Activated CD8-positive, alpha-beta memory T cell treated with anti-CD3 and anti-CD28 coated beads for 48 hours (primary cell): ENCODE data around the gene NDUFA12.
"Not testable (repeated sequence)": the region's sequence is repeated elsewhere in the genome, so short reads cannot be mapped to it uniquely, and the experiment has no call there.

Source experiments
- DNase-seq, 3 experiments: peaks; one replicate each; pipeline ENCODE4 v3.0.0-alpha.2; 2020; ENCODE audit warnings: low read depth in 2 of 3, low spot score in 2 of 3

Gene NDUFA12

GRCh38 chr12:95003213-95003920, at the start of gene NDUFA12:
TSS of gene NDUFA12 (minus strand) at chr12:95003697. CDS start at chr12:95003680, 17 bp downstream.
- DNase-seq, result peak; percentile 85 to 89 (median 88)

DNA sequence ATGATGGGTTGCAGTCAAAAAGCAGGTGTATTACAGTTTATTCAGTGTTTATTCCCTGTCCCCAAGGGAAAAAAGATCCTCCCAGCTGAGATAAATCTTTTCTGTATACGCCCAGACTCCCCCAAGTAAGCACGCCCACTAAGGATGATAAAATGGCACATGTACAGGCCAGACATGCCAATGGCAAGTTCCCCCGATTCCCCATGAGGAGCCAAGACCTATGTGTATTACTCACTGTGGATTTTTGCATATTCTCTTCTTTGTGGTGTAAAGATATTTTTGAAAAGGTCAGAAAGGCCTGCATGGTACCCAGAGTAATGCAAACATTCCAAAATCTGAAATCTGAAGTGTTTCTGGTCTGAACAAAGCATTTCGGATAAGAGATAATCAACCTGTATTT, 47.7 kb upstream of the NDUFA12 start:
- DNase-seq, result no peak

DNA sequence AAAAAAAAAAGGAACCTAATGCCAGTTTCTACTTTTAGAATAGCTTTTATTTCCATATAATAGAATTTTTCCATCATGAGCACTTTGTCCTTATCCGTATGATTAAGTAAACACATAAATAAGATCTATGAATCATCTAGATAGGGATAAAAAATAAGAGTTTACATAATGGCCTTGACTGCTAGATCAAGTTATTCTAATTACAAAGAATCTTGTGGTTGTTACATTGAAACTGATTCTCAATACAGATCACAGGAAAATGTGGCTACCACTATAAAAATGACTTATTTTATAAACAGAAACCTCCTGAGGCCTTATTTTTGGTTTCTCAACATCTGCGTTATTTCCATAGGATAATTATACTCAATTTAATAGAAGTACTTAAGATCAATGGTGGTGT, 34.4 kb upstream of the NDUFA12 start:
- DNase-seq, result no peak

GRCh38 chr12:95034750-95035149, 31.3 kb upstream of the NDUFA12 start:
- no peak for DNase-seq

DNA sequence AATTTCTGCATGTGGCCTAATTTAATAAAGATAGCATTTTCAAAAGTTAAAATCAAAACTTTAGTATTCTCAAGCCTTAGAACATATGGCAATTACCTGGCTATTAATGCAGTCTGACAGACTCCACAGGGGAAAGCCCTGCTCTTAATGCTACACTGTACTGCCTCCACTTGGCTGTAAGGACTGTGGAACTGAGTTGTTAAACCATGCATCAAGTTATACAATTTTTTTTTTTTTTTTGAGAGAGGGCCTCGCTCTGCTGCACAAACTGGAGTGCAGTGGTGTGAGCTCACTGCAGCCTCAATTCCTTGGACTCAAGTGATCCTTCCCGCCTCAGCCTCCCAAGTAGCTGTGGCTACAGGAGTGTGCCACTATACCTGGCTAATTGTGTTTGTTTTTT, 19.0 kb upstream of the NDUFA12 start:
- no peak for DNase-seq

GRCh38 chr12:95017482-95017881, 14.0 kb upstream of the NDUFA12 start:
- DNase-seq, result no peak

DNA sequence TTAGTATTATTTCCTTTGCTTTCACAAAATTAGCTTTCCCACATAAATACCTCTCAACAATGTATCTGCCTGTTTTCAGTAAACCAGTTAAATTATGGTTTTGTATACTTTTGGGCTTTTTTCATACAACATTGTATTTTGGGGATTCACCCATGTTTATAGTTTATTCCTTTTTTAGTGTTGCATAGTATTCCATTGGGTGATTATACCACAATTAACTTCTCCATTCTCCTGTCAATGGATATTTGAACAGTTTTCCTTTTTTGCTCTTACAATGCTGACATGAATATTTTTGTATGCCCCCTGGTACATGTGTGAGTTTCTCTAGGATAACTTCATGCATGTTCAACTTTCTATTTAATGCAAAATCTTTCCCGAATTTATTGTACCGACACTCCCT, 12.6 kb upstream of the NDUFA12 start:
- no peak for DNase-seq

DNA sequence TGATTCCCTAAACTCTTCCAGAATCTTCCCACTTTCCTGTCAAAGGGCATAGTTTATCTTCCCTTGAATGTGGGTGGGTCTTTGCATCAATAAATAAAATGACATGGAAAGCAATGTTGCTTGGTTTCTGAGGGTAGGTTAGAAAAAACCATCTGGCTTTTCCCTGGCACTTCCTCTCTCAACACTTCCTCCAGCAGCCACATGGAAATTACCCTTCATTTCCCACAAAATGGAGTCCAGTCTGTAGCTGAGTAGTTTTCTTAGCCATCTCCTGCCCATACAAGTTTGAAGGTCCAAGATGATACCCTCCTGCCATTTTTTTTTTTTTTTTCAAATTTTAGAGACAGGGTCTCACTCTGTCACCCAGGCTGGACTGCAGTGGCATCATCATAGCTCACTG, 11.1 kb upstream of the NDUFA12 start:
- DNase-seq, result no peak

GRCh38 chr12:95006206-95006605, 2.7 kb upstream of the NDUFA12 start:
- no peak for DNase-seq

DNA sequence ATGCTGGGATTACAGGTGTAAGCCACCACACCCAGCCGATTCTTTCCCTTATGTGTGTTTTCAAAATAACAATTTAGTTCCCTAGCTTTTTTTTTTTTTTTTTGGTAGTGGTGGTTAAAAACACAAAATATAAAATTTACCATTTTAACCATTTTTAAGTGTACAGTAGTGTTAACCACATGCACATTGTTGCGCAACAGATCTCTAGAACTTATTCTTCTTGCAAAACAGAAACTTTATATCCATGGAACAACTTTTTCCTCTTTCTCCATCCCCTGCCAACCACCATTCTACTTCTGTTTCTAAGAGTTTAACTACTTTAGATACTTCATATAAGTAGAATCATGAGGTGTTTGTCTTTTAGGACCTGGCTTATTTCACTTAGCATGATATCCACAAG, 1.1 kb upstream of the NDUFA12 start:
- no peak for DNase-seq

GRCh38 chr12:95003921-95004272, 400 bp upstream of the NDUFA12 start:
- no peak for DNase-seq

- DNase-seq, result no peak
Observed at GRCh38 chr12:95002754-95003153, 743 bp downstream of the NDUFA12 start.

DNA sequence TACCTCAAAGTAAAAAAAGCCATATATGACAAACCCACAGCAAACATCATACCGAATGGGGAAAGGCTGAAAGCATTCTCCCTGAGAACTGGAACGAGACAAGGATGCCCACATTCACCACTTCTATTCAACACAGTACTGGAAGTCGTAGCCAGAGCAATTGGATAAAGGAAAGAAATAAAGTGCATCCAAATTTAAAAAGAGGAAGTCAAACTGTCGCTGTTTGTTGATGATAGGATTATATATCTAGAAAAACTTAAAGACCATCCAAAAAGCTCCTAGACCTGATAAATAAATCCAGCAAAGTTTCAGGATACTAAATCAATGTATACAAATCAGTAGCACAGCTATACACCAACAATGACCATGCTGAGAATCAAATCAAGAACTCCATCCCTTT, 5.2 kb downstream of the NDUFA12 start:
- DNase-seq, result no peak

GRCh38 chr12:94997726-94998125, 5.8 kb downstream of the NDUFA12 start:
- DNase-seq, result no peak

DNA sequence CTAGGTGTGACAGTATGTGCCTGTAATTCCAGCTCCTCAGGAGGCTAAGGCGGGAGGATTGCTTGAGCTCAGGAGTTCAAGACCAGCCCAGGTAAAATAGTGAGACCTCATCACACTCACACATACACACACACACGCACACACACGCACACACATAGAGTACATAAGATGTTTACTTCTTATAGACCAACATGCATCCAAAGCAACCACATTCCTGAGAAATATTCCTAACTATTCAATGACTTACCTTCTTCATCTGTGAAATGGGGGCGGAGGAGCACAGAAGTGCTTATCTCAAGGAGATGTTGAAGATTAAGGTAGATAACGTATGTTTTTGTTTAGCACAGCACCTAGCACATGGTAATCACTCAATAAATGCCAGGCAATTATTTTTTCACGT, 6.4 kb downstream of the NDUFA12 start:
- no peak for DNase-seq

DNA sequence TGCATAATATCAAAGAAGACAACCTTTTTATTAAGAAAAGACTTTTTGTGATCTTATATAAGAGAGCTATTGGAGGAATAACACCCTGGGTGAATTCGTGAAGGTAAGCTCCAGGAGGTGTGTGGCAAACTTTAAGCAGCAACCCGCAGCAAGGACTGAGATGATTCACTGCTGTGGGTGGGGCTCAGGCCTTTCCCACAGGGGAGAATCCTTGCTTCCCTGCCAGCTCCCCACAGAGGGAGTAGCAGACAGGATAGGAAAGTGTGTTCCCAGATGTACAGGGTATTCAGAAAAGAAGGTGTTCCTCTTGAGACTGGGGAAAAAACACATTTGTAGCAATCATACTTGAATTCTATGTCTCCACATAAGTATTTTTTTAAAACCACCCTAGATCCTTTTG, 9.2 kb downstream of the NDUFA12 start:
- no peak for DNase-seq

DNA sequence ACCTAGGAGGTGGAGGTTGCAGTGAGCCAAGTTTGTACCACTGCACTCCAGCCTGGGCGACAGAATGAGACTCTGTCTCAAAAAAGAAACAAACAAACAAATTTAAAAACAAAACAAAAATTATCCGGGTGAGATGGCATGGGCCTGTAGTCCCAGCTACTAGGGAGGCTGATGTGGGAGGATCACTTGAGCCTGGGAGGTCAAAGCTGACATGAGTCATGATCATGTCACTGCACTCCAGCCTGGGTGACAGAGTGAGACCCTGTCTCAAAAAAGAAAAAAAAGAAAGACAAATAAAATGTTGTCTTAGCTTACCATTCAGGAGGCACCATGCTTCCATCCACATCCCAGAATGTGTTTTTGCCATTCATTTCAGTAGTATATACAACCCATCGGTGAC, 9.6 kb downstream of the NDUFA12 start:
- not testable (repeated sequence) for DNase-seq

DNA sequence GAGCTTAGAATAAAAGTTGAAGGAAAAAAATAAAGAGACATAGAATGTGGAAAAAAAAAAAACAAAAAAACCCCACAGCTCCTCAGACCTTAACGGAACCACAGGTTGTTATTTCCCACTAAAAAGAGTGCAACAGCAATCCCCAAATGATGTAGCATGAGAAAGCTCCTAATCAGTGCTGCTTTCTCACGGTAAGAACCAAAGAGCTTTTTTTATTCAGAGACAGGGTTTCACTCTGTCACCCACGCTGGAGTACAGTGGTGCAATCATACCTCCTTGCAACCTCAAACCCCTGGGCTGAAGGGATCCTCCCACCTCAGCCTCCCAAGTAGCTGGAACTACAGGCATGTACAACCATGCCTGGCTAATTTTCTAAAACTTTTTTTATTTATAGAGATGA, 13.3 kb downstream of the NDUFA12 start:
- DNase-seq, result no peak

DNA sequence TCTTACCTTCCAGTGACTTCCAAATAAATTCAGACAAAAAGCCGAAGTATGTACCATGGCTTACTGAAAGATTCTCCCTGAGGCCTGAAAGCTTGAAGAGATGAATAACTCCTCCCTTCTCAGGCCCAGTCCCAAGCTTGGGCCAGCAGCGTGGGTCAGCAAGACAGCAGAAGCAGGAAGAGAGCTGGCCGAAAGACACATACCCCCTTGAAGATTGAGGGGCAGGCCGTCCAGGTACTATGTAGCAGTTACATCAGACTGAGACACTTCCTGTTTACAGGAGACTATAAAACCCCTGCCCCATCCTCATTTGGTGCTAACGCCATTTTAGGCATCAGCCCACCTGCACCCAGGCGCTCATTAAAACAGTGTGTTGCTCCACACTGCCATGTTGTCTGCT, 15.0 kb downstream of the NDUFA12 start:
- no peak for DNase-seq

- no peak for DNase-seq
Observed at GRCh38 chr12:94987801-94988200, 15.7 kb downstream of the NDUFA12 start.

GRCh38 chr12:94987076-94987669, 16.3 kb downstream of the NDUFA12 start:
- DNase-seq, result no peak

GRCh38 chr12:94985099-94985498, 18.4 kb downstream of the NDUFA12 start:
- not testable (repeated sequence) for DNase-seq

DNA sequence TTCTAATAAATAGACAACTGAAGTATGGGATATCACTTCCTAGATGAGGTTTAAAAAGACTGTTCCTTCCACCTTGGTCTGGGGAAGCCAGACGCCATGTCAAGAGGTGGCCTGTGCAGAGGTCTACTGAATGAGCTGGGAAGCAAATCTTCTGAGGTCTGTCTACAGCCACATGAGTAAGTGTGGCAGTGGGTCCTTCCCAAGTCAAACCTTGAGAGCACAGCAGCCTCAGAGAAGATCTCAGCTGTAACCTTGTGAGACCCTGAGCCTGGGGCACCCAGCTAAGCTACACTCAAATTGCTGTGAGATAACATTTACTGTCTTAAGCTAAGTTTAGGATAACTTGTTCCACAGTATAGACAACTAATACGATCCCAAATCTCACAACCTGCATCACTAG, 20.2 kb downstream of the NDUFA12 start:
- no peak for DNase-seq
